GM19324 (cell line): Measurements from ENCODE around the gene IQSEC1.

ENCODE experiments used
- ATAC-seq: cut with Tn5 transposase; IDR thresholded peaks from one replicate; pipeline ENCODE4 v1.9.1; 2021; ENCODE audit warnings: mild to moderate bottlenecking, moderate library complexity; ENCODE audit not compliant: unreplicated experiment, low FRiP score

The IQSEC1 gene

GRCh38 chr3:13034861-13035260, 38.4 kb downstream of the IQSEC1 start:
- ATAC-seq = no peak

- ATAC-seq = no peak
These were observed 39.0 kb downstream of the IQSEC1 start for GRCh38 chr3:13034109-13034800.

GRCh38 chr3:13032206-13032605, 41.0 kb downstream of the IQSEC1 start:
- no peak for ATAC-seq

- no peak for ATAC-seq
These were observed 41.6 kb downstream of the IQSEC1 start for GRCh38 chr3:13031621-13032020.

GRCh38 chr3:13030684-13031083, 42.5 kb downstream of the IQSEC1 start:
- ATAC-seq = no peak

GRCh38 chr3:13028010-13028821, 45.0 kb downstream of the IQSEC1 start:
- ATAC-seq = no peak

- ATAC-seq = no peak
These were observed 46.1 kb downstream of the IQSEC1 start for GRCh38 chr3:13027154-13027553.

- no peak for ATAC-seq
These were observed 46.7 kb downstream of the IQSEC1 start for GRCh38 chr3:13026534-13026933.

GRCh38 chr3:13025778-13026518, 47.3 kb downstream of the IQSEC1 start:
- no peak for ATAC-seq

GRCh38 chr3:13025090-13025489, 48.1 kb downstream of the IQSEC1 start:
- no peak for ATAC-seq

- no peak for ATAC-seq
These were observed 48.5 kb downstream of the IQSEC1 start for GRCh38 chr3:13024765-13025065.

- no peak for ATAC-seq
These were observed 49.1 kb downstream of the IQSEC1 start for GRCh38 chr3:13023971-13024764.

- no peak for ATAC-seq
These were observed 49.8 kb downstream of the IQSEC1 start for GRCh38 chr3:13023235-13023970.

GRCh38 chr3:13022348-13023234, 50.6 kb downstream of the IQSEC1 start:
- peak; percentile 34 for ATAC-seq

GRCh38 chr3:13021141-13022114, 51.8 kb downstream of the IQSEC1 start:
- ATAC-seq = no peak

GRCh38 chr3:13020159-13020750, 53.0 kb downstream of the IQSEC1 start:
- no peak for ATAC-seq
